ENCODE data around the gene KLHL29. TPM values are rescaled to one million over a fixed set of nuclear protein-coding genes. Genes with fewer than 3 reads are reported as not detected.

The KLHL29 gene
- total RNA-seq, 1 experiment from 2014 or later: 2.6 TPM

- no peak overlapping the region for H2AFZ ChIP-seq (ENCODE audit: low read length)
- ChIA-PET CTCF (no interaction called here), POLR2A (ENCODE audit: unreplicated experiment) (no interaction called here)
- H3K4me1 ChIP-seq (ENCODE audit: insufficient read depth, low read length): no peaks in the 10 kb centered on the region
- H3K9ac ChIP-seq (ENCODE audit: low read length): no peak overlapping the region
- no peaks in the 10 kb centered on the region for H3K79me2 ChIP-seq (ENCODE audit: low read length)
- H3K9me2 ChIP-seq (replicated peaks; ENCODE audit: low read length): no peaks in the 10 kb centered on the region
- DNase-seq (no peak), ATAC-seq (no peak)
- H3K4me2 ChIP-seq (ENCODE audit: low read length): no peak overlapping the region
- H3F3A ChIP-seq (ENCODE audit: low read length, unreplicated experiment): no peaks in the 10 kb centered on the region
- H4K20me1 ChIP-seq (ENCODE audit: low read length): no peaks in the 10 kb centered on the region
- H3K36me3 ChIP-seq (ENCODE audit: low read depth, low read length): no peaks in the 10 kb centered on the region
- TF ChIP-seq EZH2 (IDR thresholded peaks at IDR 0.05; ENCODE audit: low read length, unreplicated experiment) (no peak), EZH2phosphoT487 (IDR thresholded peaks at IDR 0.05; ENCODE audit: borderline replicate concordance, low read length) (no peak), CTCF (conservative IDR thresholded peaks at IDR 0.05; ENCODE audit: low read depth, low read length) (no peak)
- no peaks in the 10 kb centered on the region for H3K9me3 ChIP-seq (ENCODE audit: low read length)
- BruUV-seq (replicated peaks): no TSS peak
- intact Hi-C loops (cut with micrococcal nuclease): no loop called here
- no peak overlapping the region for H3K27ac ChIP-seq (ENCODE audit: low read length)
- no peak overlapping the region for H3K4me3 ChIP-seq (ENCODE audit: low read length)
- no peaks in the 10 kb centered on the region for H3K27me3 ChIP-seq (ENCODE audit: low read length)
Observed at GRCh38 chr2:23427350-23427749, 42.4 kb downstream of the KLHL29 start.

- no peak overlapping the region for H3K4me2 ChIP-seq (ENCODE audit: low read length)
- H3K9me2 ChIP-seq (replicated peaks; ENCODE audit: low read length): no peaks in the 10 kb centered on the region
- DNase-seq: no peak
- no peak overlapping the region for H3K9ac ChIP-seq (ENCODE audit: low read length)
- H2AFZ ChIP-seq (ENCODE audit: low read length): no peak overlapping the region
- intact Hi-C loops (cut with micrococcal nuclease): no loop called here
- TF ChIP-seq CTCF (conservative IDR thresholded peaks at IDR 0.05; ENCODE audit: low read depth, low read length): no peak
- TF ChIP-seq EZH2phosphoT487 (IDR thresholded peaks at IDR 0.05; ENCODE audit: borderline replicate concordance, low read length): no peak
- no peak for TF ChIP-seq EZH2 (IDR thresholded peaks at IDR 0.05; ENCODE audit: low read length, unreplicated experiment)
- H3K4me3 ChIP-seq (ENCODE audit: low read length): no peak overlapping the region
- no peaks in the 10 kb centered on the region for H3K9me3 ChIP-seq (ENCODE audit: low read length)
- H3K36me3 ChIP-seq (ENCODE audit: low read depth, low read length): no peaks in the 10 kb centered on the region
- H3K27ac ChIP-seq (ENCODE audit: low read length): no peak overlapping the region
- no peaks in the 10 kb centered on the region for H4K20me1 ChIP-seq (ENCODE audit: low read length)
- BruUV-seq (replicated peaks): no TSS peak
- H3F3A ChIP-seq (ENCODE audit: low read length, unreplicated experiment): no peaks in the 10 kb centered on the region
- ChIA-PET CTCF (no interaction called here), POLR2A (ENCODE audit: unreplicated experiment) (no interaction called here)
- ATAC-seq: no peak
- H3K4me1 ChIP-seq (ENCODE audit: insufficient read depth, low read length): no peaks in the 10 kb centered on the region
- no peaks in the 10 kb centered on the region for H3K27me3 ChIP-seq (ENCODE audit: low read length)
- no peaks in the 10 kb centered on the region for H3K79me2 ChIP-seq (ENCODE audit: low read length)
Observed at GRCh38 chr2:23427976-23428375, 43.0 kb downstream of the KLHL29 start.

- Histone ChIP-seq H3K36me3 (ENCODE audit: low read depth, low read length) (no peaks in the 10 kb centered on the region), H3K27ac (ENCODE audit: low read length) (no peak overlapping the region), H2AFZ (ENCODE audit: low read length) (no peak overlapping the region), H4K20me1 (ENCODE audit: low read length) (no peaks in the 10 kb centered on the region), H3K9ac (ENCODE audit: low read length) (no peak overlapping the region), H3K9me2 (replicated peaks; ENCODE audit: low read length) (no peaks in the 10 kb centered on the region), H3K9me3 (ENCODE audit: low read length) (no peaks in the 10 kb centered on the region), H3K27me3 (ENCODE audit: low read length) (no peaks in the 10 kb centered on the region), H3K79me2 (ENCODE audit: low read length) (no peaks in the 10 kb centered on the region), H3K4me3 (ENCODE audit: low read length) (no peak overlapping the region), H3F3A (ENCODE audit: low read length, unreplicated experiment) (no peaks in the 10 kb centered on the region), H3K4me1 (ENCODE audit: insufficient read depth, low read length) (no peaks in the 10 kb centered on the region), H3K4me2 (ENCODE audit: low read length) (no peak overlapping the region)
- CTCF ChIA-PET: no interaction called here
- no peak for DNase-seq
- intact Hi-C loops (cut with micrococcal nuclease): no loop called here
- POLR2A ChIA-PET (ENCODE audit: unreplicated experiment): no interaction called here
- no TSS peak for BruUV-seq (replicated peaks)
- TF ChIP-seq EZH2 (IDR thresholded peaks at IDR 0.05; ENCODE audit: low read length, unreplicated experiment): no peak
- no peak for ATAC-seq
Observed at GRCh38 chr2:23429036-23429435, 44.1 kb downstream of the KLHL29 start.
